B cell (primary cell): ENCODE measurements around the gene PSMG4. TPM values are rescaled to one million over a fixed set of nuclear protein-coding genes. Genes with fewer than 3 reads are reported as not detected.

Experiments
- ATAC-seq: fragments of 200-7000 bp; cut with Tn5 transposase; one replicate; pipeline ENCODE4 v1.10.0; 2021; ENCODE audit warnings: low read depth, mild to moderate bottlenecking, moderate number of reproducible peaks, moderate library complexity
- CTCF ChIA-PET: fragments of 350-600 bp; sonication (Branson Sonifier 250); formaldehyde crosslinking; loops from one replicate; lab custom pipeline; 2021; ENCODE audit warnings: antibody characterized with exemption, inconsistent platforms; lab: Charles Lee
- POLR2A ChIA-PET: fragments of 350-600 bp; sonication (Branson Sonifier 250); formaldehyde crosslinking; loops from one replicate; lab custom pipeline; 2021; ENCODE audit warnings: antibody characterized with exemption; lab: Charles Lee
- DNase-seq: peaks from one replicate; pipeline ENCODE4 v3.0.0; 2013
- H2AFZ ChIP-seq: 2 replicates; pipeline ENCODE4 v1.6.1; 2012; ENCODE audit warnings: mild to moderate bottlenecking, low read depth, low read length; ENCODE audit not compliant: insufficient read depth, poor library complexity, severe bottlenecking
- H3K27ac ChIP-seq, 2 donors: 1 replicate in 1 of 2; 2 replicates in 1 of 2; pipeline ENCODE4 v1.5.1; 2012 to 2013; ENCODE audit warnings: low read length in 2 of 2, mild to moderate bottlenecking in 2 of 2, moderate library complexity in 1 of 2
- H3K27me3 ChIP-seq, 4 experiments: fragments of 200-600 bp in 1 of 4; sonication (generic) in 1 of 4; replicated peaks in 1 of 4; 1 replicate in 2 of 4; 2 replicates in 2 of 4; pipeline versions ENCODE4 v1.6.1 to v1.7.0; 2013 to 2016; ENCODE audit warnings: low read length in 3 of 4, mild to moderate bottlenecking in 2 of 4, mixed read lengths in 1 of 4, moderate library complexity in 1 of 4; ENCODE audit not compliant: insufficient read depth in 4 of 4, control insufficient read depth in 3 of 4; ENCODE audit errors: control extremely low read depth in 1 of 4
- H3K36me3 ChIP-seq, 2 experiments: replicated peaks in 1 of 2; 1 replicate in 1 of 2; 2 replicates in 1 of 2; pipeline versions ENCODE4 v1.6.1 to v1.7.1; 2013; ENCODE audit warnings: low read length in 1 of 2; ENCODE audit not compliant: insufficient read depth in 2 of 2, control insufficient read depth in 1 of 2; ENCODE audit errors: control extremely low read depth in 1 of 2, extremely low read depth in 1 of 2
- H3K4me1 ChIP-seq, 2 donors: fragments of 200-600 bp in 1 of 2; sonication (generic) in 1 of 2; 1 replicate in 1 of 2; 2 replicates in 1 of 2; pipeline versions ENCODE4 v1.5.1 to v1.6.1; 2013 to 2017; ENCODE audit warnings: low read length in 2 of 2; ENCODE audit not compliant: control insufficient read depth in 2 of 2, insufficient read depth in 2 of 2
- H3K4me2 ChIP-seq: replicated peaks from 2 replicates; pipeline ENCODE3; 2012; ENCODE audit warnings: mild to moderate bottlenecking, low read depth, low read length; ENCODE audit not compliant: poor library complexity, severe bottlenecking
- H3K4me3 ChIP-seq, 5 experiments: fragments of 200-600 bp in 1 of 5; sonication (generic) in 1 of 5; 1 replicate in 3 of 5; 2 replicates in 2 of 5; pipeline versions ENCODE4 v1.5.1 to v1.7.0; 2011 to 2016; ENCODE audit warnings: low read length in 4 of 5, mild to moderate bottlenecking in 4 of 5, low read depth in 2 of 5, control low read depth in 1 of 5, moderate library complexity in 1 of 5; ENCODE audit not compliant: insufficient read depth in 1 of 5; ENCODE audit errors: control extremely low read depth in 1 of 5, extremely low read depth in 1 of 5
- H3K79me2 ChIP-seq: fragments of 200-600 bp; sonication (generic); one replicate; pipeline ENCODE4 v1.6.0; 2016; ENCODE audit warnings: low read length; ENCODE audit not compliant: control insufficient read depth, insufficient read depth
- H3K9ac ChIP-seq: fragments of 200-600 bp; sonication (generic); 2 replicates; pipeline ENCODE4 v1.6.1; 2017; ENCODE audit warnings: mild to moderate bottlenecking, low read length, moderate library complexity
- H3K9me3 ChIP-seq, 3 donors: one replicate each; pipeline versions ENCODE4 v1.6.1 to v1.7.1; 2013; ENCODE audit warnings: low read length in 2 of 3; ENCODE audit not compliant: control insufficient read depth in 2 of 3, insufficient read depth in 1 of 3; ENCODE audit errors: control extremely low read depth in 1 of 3
- H4K20me1 ChIP-seq: 2 replicates; pipeline ENCODE4 v1.6.0; 2012; ENCODE audit warnings: mild to moderate bottlenecking, low read length; ENCODE audit not compliant: insufficient read depth, control insufficient read depth, poor library complexity, severe bottlenecking
- H3K27ac Mint-ChIP-seq: one replicate; pipeline ENCODE4 v1.8.0; 2021; ENCODE audit warnings: mixed read lengths
- H3K27me3 Mint-ChIP-seq: one replicate; pipeline ENCODE4 v1.8.0; 2021; ENCODE audit warnings: mixed read lengths
- H3K4me1 Mint-ChIP-seq: one replicate; pipeline ENCODE4 v1.8.0; 2021; ENCODE audit warnings: mixed read lengths
- H3K4me3 Mint-ChIP-seq: one replicate; pipeline ENCODE4 v1.8.0; 2021; ENCODE audit warnings: mixed read lengths
- H3K9me3 Mint-ChIP-seq: one replicate; pipeline ENCODE4 v1.8.0; 2022; ENCODE audit warnings: mixed read lengths; ENCODE audit not compliant: insufficient read depth
- CTCF ChIP-seq: fragments of 200-600 bp; IDR thresholded peaks from one replicate; pipeline ENCODE4 v1.8.0; 2022; ENCODE audit warnings: antibody characterized with exemption, mild to moderate bottlenecking
- EZH2 ChIP-seq: IDR thresholded peaks from 2 replicates; pipeline ENCODE4 v1.6.1; 2012; ENCODE audit warnings: borderline replicate concordance, low read depth, mild to moderate bottlenecking, moderate library complexity, low read length; ENCODE audit not compliant: insufficient read depth, poor library complexity, severe bottlenecking
- WGBS: methylation state at CpG from one replicate; pipeline ENCODE4 v1.1.5; 2013; ENCODE audit warnings: missing lambda C conversion rate; ENCODE audit not compliant: insufficient coverage; 5-methylcytosine and 5-hydroxymethylcytosine counted together
- intact Hi-C: fragments of 100-400 bp; cut with micrococcal nuclease; formaldehyde crosslinking; loops from one replicate; pipeline ENCODE4 v1.10.0; 2022
- polyA plus RNA-seq: library from polyadenylated mRNA; depleted of rRNA; stranded (reverse); fragments of >200 nt; gene quantifications from 2 replicates; pipeline ENCODE4 v1.2.3, GENCODE V29; 2012
- total RNA-seq, 2 donors: library from RNA; stranded (reverse); fragments of 120-200 nt in 1 of 2; gene quantifications; 1 replicate in 1 of 2; 2 replicates in 1 of 2; pipeline versions ENCODE4 v1.2.3 to v1.2.4, GENCODE V29; 2013 to 2022

The PSMG4 gene
- total and polyA plus RNA-seq, 2 donors (not counting 1 experiment from before 2014, with no cell fraction given), result 31.9 to 42.4 TPM

- ATAC-seq (no peak), DNase-seq (no peak)
- Histone ChIP-seq H3K27me3 (no peaks in the 10 kb centered on the region), H3K9ac (no peak overlapping the region), H3K79me2 (no peaks in the 10 kb centered on the region), H3K36me3 (no peaks in the 10 kb centered on the region), H3K4me1 (peaks cover 0 to 3% of the 10 kb centered on the region in 2 donors), H2AFZ (no peak overlapping the region), H4K20me1 (peaks cover 9% of the 10 kb centered on the region), H3K4me2 (no peak overlapping the region), H3K4me3 (no peak overlapping the region), H3K27ac (no peak overlapping the region), H3K9me3 (no peaks in the 10 kb centered on the region)
- TF ChIP-seq EZH2, result no peak
- no peak for TF ChIP-seq CTCF
- H3K4me1 Mint-ChIP-seq, result peaks cover 2% of the 10 kb centered on the region
- intact Hi-C loops, result no loop called here
- no peaks in the 10 kb centered on the region for H3K27me3 Mint-ChIP-seq
- H3K27ac Mint-ChIP-seq, result no peak overlapping the region
- WGBS, result 91% methylated on average over 9 of the region's 13 CpGs
- POLR2A ChIA-PET, result no interaction called here
- CTCF ChIA-PET, result interaction anchor here (0.7 to 14.3 kb wide), 8 partner anchors 10 to 697 kb away, joined by 3 to 269 read pairs (median 6); no protein-coding TSS in a partner anchor
- no peak overlapping the region for H3K4me3 Mint-ChIP-seq
- no peaks in the 10 kb centered on the region for H3K9me3 Mint-ChIP-seq
Measured at GRCh38 chr6:3281631-3282475, 23.1 kb downstream of the PSMG4 start.
